ENCODE measurements around the gene GUF1.
A peak's percentile ranks its signal among the peaks of the same experiment; 100 is the strongest.

Gene GUF1, protein sequence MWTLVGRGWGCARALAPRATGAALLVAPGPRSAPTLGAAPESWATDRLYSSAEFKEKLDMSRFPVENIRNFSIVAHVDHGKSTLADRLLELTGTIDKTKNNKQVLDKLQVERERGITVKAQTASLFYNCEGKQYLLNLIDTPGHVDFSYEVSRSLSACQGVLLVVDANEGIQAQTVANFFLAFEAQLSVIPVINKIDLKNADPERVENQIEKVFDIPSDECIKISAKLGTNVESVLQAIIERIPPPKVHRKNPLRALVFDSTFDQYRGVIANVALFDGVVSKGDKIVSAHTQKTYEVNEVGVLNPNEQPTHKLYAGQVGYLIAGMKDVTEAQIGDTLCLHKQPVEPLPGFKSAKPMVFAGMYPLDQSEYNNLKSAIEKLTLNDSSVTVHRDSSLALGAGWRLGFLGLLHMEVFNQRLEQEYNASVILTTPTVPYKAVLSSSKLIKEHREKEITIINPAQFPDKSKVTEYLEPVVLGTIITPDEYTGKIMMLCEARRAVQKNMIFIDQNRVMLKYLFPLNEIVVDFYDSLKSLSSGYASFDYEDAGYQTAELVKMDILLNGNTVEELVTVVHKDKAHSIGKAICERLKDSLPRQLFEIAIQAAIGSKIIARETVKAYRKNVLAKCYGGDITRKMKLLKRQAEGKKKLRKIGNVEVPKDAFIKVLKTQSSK

DNA sequence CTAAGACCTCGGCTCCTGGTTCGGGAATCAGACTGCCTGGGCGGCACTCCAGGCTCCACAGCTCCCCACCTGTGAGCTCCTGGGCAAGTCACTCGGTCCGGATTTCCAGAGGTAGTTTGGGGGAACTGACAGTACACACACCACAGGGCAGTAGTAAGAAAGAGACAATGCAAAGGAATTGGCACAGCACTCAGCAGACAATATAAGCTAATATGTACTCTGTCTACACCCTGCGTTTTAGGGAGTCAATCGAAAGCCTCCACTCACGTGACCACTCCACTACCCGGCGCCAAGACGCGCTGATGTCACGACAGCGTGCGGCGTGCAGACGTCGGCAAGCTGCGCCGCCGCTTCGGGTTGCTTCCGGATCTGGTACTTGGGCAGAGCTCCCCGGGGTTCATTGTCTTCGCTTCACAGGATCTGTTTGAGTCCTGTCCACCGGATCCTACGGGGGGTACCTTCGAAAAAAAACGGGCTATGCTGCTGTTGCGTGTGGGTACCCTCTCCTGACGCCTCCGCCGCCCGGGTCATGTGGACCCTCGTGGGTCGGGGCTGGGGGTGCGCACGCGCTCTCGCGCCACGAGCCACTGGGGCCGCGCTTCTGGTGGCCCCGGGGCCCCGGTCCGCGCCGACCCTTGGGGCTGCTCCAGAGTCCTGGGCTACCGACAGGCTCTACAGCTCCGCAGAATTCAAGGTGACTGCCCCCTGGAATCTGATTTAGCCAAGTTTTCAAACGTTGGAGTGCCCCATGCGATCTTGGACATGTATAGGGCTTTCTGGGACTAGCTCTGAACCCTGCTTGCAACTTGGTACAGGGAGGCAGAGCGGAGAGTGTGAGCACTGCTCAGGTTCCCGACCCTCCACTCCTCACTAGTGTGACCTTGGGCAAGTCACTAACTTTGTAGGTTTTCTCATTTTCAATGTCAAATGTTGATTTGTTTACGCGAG lies at the start of gene GUF1:
TSS of gene GUF1 (plus strand) at position 327 of the 948 bp plus-strand sequence. CDS start at position 530, 203 bp downstream.
- peak; percentile 88 for DNase-seq (ENCODE audit: low spot score)

GRCh38 chr4:44629280-44629866 lies 48.8 kb upstream of the GUF1 start:
- DNase-seq (ENCODE audit: low spot score), result peak; percentile 45

GRCh38 chr4:44632089-44632488 lies 46.1 kb upstream of the GUF1 start:
- no peak for DNase-seq (ENCODE audit: low spot score)

DNA sequence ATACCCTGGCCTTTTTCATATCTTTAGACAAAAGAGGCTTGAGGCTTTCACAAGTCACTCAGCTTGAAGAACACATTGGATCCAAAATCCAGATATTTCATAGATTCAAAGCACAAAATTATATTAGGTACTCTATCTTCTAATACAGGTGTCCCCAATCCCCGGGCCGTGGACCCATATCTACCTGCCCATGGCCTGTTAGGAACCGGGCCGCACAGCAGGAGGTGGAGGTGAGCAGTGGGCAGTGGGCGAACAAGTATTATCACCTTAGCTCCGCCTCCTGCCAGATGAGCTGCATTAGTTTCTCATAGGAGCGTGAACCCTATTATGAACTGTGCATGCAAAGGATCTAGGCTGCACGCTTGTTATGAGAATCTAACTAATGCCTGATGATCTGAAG lies 45.5 kb upstream of the GUF1 start:
- DNase-seq (ENCODE audit: low spot score), result no peak

DNA sequence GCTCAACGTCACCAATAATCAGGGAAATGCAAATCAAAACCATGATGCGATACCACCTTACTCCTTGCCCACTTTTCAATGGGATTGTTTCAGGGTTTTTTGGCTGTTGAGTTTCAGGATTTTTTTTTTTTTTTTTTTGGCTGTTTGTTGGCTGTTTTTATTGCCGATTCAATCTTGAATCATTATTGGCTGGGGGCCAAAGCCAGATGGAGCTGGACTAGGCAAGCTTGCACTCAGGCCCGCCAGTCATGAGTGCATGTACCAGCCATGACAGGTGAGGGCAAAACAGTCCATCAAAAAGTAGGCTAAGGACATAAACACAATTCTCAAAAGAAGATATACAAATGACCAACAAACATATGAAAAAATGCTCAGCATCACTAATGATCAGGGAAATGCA lies 40.1 kb upstream of the GUF1 start:
- DNase-seq (ENCODE audit: low spot score), result no peak

- DNase-seq (ENCODE audit: low spot score), result no peak
These were observed 32.1 kb upstream of the GUF1 start for GRCh38 chr4:44646151-44646550.

DNA sequence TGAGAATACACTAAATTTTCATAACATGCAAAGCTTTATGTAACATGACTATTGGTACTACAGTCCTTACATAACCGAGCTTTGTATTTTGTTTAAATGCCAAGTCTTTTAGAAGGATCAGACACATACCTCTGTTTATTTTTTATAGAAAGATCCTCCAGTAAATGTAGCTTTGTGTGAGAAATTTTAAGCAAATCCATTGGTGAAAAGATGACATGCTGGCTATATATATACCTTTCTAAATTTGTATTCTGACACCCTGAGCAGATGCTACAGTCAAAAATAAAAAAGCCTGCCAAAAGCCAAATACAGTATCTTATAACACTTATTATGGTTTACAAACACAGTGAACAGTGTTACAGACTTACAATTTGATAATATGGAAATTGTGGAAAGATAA lies 26.8 kb upstream of the GUF1 start, which contains the start of gene YIPF7:
TSS of gene YIPF7 (minus strand) at position 201 of the 400 bp plus-strand sequence. CDS start 1,525 bp downstream, outside the sequence.
- DNase-seq (ENCODE audit: low spot score), result no peak

- DNase-seq (ENCODE audit: low spot score), result no peak
These were observed 26.2 kb upstream of the GUF1 start for GRCh38 chr4:44652002-44652401.

- DNase-seq (ENCODE audit: low spot score), result no peak
These were observed 17.8 kb upstream of the GUF1 start for GRCh38 chr4:44660396-44660795.

- DNase-seq (ENCODE audit: low spot score), result no peak
These were observed 16.1 kb upstream of the GUF1 start for GRCh38 chr4:44661940-44662622.

DNA sequence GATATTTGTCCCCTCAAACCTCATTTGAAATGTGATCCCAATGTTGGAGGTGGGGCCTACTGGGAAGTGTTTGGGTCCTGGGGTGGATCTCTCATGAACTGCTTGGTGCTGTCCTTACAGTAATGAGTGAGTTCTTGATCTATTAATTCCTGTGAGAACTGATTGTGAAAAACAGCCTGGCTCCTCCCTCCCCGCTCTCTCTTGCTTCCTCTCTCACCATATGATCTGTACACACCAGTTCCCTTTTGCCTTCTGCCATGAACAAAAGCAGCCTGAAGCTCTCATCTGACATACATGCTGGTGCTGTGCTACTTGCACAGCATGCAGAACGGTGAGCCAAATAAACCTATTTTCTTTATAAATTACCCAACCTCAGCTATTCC lies 15.6 kb upstream of the GUF1 start:
- DNase-seq (ENCODE audit: low spot score), result no peak

GRCh38 chr4:44663539-44664263 lies 14.5 kb upstream of the GUF1 start:
- DNase-seq (ENCODE audit: low spot score), result no peak

DNA sequence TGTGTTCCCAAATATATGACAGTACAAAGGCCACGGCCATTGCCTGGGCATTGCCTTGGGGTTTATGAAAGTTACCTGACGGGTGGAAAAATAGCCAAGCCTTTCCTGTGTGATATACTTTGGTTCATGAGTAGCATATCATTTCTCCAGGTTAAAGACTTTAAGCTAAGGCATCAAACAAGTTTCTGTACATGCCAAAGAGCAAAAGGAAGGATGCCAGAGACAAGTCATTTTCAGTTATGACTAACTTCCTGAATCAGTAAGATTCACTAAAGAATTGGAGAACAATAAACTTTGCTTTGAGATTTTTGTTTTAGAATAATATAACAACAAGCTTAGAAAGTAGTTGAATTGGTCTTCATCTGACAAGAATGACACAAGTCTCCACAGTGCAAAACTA lies 9.7 kb upstream of the GUF1 start:
- DNase-seq (ENCODE audit: low spot score), result no peak

DNA sequence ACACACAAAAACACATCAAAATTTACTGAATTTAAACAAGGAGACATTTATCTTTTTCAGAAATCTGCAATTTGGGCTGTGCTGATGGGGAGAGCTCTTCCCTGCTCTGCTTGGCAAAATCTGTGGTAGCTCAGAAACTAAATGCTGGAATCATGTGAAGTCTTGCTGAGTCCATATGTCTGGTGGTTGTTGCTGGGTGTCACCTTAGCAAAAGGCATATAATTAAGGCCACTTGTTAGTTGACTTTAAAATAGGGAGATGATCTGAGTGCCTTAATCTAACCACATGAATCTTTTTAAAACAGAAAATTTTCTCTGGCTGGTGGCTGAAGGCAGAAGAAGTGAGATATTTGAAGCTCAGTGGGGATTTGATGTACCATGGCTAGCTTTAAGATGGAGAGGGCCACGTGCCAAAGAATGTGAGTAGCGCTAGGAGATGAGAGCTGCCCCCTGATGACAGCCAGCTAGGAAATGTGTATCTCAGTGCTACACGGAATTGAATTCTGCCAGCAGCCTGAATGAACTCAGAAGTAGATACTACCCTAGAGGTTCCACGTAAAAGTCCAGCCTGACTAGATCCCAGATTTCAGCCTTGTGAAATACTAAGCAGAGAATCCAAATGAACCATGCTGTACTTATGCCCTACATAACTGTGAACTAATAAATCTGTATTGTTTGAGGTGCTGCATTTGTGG lies 7.6 kb upstream of the GUF1 start:
- no peak for DNase-seq (ENCODE audit: low spot score)

DNA sequence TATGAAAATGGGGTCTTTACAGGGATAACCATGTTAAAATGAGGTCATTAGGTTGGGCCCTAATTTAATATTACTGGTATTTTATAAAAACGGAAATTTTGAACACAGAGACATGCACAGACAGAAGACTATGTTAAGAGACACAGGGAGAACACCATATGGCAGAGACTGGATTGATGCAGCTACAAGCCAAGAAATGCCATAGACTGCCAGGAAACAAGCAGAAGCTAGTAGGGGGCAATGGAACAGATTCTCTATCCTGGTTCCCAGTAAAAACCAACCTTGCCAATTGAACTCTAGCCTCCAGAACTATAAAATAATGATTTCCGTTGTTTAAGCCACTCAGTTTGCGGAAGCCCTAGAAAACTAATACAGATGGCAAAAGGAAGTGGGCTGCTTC lies 6.6 kb upstream of the GUF1 start:
- no peak for DNase-seq (ENCODE audit: low spot score)

GRCh38 chr4:44674471-44674870 lies 3.7 kb upstream of the GUF1 start:
- DNase-seq (ENCODE audit: low spot score), result no peak

DNA sequence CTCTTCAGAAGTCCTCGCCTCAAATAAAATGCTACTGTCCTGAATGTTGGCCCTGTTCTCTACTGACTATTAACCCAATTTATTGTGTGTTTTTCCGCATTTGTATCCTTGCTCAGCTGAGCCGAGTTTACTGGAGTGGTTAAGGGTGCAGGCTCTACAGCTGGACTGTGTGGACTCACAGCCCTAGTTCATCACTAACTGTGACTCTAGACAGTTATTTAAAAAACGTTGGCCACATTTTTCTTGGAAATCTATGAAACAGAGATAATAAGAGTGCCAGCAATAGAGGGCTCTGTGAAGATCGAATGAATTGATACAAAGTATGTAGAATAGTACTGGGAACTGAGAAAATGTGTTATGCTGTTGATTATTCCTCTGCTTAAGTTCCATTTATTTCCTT lies 2.9 kb upstream of the GUF1 start:
- no peak for DNase-seq (ENCODE audit: low spot score)

GRCh38 chr4:44679060-44679459 lies 840 bp downstream of the GUF1 start:
- no peak for DNase-seq (ENCODE audit: low spot score)

DNA sequence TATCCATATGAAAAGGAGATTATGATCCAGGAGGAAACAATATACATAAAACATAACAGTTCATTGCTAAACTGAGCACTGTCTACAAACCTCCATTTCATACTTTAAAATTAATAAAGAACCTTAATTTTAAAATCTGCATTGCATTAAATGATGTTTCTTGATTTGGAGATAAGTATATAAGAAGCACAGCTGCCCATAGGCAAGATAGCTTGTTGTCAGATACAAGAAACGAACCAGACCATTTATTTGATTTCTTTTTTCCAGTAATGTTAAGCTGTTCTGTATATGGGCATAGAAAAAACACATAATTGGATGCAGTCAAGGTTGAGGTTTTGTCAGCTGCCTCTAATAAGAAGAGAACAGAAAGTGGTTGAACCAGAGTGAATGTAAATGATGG lies 6.4 kb downstream of the GUF1 start:
- DNase-seq (ENCODE audit: low spot score), result no peak

DNA sequence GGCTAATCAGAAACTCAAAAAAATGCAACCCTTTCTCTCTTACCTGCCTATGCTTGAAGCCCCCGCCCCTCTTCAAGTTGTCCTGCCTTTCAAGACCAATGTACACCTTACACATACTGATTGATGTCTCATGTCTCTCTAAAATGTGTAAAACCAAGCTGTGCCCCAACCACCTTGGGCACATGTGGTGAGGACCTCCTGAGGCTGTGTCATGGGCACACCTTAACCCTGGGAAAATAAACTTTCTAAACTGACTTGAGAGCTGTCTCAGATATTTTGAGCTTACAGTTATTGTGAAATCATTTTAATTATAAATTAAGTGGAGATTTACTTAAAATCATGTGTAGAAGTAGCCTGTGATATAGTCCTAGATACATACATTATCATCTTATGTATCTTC lies 22.2 kb downstream of the GUF1 start:
- no peak for DNase-seq (ENCODE audit: low spot score)
